ENCODE results near the gene TAB2. TPM values are rescaled to one million over a fixed set of nuclear protein-coding genes. Genes with fewer than 3 reads are reported as not detected.
"Not testable (repeated sequence)": the region's sequence is repeated elsewhere in the genome, so short reads cannot be mapped to it uniquely, and the experiment has no call there.

The TAB2 gene
- total RNA-seq, 1 experiment from 2014 or later = 55.6 TPM

DNA sequence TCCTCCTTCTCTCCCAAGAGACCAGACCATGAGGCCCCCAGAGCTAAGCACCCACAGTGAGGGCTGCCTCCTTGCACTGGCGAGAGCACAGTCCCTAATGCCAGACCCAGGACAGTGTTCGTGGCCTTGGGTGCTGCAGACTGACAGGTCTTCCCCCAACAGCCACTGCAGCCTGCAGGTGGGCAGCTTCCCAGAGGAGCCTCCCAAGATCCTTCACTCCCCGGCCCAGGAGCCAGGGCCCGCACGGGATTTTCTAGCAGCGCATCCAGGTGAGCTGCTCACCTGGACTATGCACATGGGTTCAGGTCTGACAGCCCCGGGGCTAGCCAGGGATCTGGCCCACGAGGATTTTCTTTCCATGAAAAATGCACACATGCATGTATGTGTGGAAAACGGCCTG lies 124.2 kb downstream of the TAB2 start:
- no peak overlapping the region for H3K27ac Mint-ChIP-seq
- CTCF ChIA-PET = interaction anchor here (3.2 kb wide), 1 partner anchor 10 kb away, joined by 23 read pairs; no protein-coding TSS in a partner anchor
- no peaks in the 10 kb centered on the region for H3K36me3 Mint-ChIP-seq
- POLR2A ChIA-PET = no interaction called here
- H3K4me3 Mint-ChIP-seq = no peak overlapping the region
- TF ChIP-seq SMAD3 (CRISPR knock-in tag; IDR thresholded peaks at IDR 0.05; ENCODE audit: borderline replicate concordance) (no peak), RORB (CRISPR knock-in tag; IDR thresholded peaks at IDR 0.05) (no peak), RELA (CRISPR knock-in tag; IDR thresholded peaks at IDR 0.05; ENCODE audit: borderline replicate concordance) (no peak)
- TF ChIP-seq, protein P1, sequence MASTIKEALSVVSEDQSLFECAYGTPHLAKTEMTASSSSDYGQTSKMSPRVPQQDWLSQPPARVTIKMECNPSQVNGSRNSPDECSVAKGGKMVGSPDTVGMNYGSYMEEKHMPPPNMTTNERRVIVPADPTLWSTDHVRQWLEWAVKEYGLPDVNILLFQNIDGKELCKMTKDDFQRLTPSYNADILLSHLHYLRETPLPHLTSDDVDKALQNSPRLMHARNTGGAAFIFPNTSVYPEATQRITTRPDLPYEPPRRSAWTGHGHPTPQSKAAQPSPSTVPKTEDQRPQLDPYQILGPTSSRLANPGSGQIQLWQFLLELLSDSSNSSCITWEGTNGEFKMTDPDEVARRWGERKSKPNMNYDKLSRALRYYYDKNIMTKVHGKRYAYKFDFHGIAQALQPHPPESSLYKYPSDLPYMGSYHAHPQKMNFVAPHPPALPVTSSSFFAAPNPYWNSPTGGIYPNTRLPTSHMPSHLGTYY (CRISPR knock-in tag; IDR thresholded peaks at IDR 0.05) = no peak
- TF ChIP-seq, protein P2, sequence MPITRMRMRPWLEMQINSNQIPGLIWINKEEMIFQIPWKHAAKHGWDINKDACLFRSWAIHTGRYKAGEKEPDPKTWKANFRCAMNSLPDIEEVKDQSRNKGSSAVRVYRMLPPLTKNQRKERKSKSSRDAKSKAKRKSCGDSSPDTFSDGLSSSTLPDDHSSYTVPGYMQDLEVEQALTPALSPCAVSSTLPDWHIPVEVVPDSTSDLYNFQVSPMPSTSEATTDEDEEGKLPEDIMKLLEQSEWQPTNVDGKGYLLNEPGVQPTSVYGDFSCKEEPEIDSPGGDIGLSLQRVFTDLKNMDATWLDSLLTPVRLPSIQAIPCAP (CRISPR knock-in tag; IDR thresholded peaks at IDR 0.05) = no peak
- TF ChIP-seq, protein P3, sequence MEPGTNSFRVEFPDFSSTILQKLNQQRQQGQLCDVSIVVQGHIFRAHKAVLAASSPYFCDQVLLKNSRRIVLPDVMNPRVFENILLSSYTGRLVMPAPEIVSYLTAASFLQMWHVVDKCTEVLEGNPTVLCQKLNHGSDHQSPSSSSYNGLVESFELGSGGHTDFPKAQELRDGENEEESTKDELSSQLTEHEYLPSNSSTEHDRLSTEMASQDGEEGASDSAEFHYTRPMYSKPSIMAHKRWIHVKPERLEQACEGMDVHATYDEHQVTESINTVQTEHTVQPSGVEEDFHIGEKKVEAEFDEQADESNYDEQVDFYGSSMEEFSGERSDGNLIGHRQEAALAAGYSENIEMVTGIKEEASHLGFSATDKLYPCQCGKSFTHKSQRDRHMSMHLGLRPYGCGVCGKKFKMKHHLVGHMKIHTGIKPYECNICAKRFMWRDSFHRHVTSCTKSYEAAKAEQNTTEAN (CRISPR knock-in tag; IDR thresholded peaks at IDR 0.05) = no peak
- TF ChIP-seq, protein P4, sequence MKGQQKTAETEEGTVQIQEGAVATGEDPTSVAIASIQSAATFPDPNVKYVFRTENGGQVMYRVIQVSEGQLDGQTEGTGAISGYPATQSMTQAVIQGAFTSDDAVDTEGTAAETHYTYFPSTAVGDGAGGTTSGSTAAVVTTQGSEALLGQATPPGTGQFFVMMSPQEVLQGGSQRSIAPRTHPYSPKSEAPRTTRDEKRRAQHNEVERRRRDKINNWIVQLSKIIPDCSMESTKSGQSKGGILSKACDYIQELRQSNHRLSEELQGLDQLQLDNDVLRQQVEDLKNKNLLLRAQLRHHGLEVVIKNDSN (CRISPR knock-in tag; IDR thresholded peaks at IDR 0.05) = no peak
- TF ChIP-seq, protein P5, sequence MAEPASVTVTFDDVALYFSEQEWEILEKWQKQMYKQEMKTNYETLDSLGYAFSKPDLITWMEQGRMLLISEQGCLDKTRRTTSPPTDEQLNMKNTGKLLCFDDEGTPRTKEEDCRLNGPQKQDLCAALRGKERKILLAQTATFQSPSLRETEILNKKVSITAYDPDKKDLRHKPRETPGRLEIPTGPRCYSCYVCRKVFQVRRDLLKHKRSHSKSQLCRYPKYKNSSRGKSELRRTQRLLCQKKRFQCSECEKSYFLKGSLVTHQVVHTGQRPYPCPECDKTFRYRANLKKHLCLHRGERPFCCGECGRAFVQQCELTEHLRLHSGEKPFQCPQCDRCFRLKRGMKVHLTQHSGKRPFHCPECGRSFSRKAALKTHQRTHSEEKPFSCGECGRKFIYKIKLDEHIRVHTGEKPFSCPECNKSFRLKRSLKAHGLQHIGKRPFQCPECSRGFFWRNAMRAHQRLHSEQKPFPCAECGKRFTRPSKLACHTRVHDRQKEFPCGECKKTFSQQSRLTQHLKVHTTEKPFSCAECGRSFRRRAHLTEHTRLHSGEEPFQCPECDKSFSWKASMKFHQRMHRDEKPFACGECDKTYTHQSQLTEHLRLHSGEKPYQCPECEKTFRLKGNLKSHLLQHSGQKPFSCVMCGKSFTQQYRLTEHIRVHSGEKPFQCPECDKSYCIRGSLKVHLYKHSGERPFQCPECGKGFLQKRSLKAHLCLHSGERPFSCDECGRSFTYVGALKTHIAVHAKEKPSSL (CRISPR knock-in tag; conservative IDR thresholded peaks at IDR 0.05) = no peak
- TF ChIP-seq, protein P6, sequence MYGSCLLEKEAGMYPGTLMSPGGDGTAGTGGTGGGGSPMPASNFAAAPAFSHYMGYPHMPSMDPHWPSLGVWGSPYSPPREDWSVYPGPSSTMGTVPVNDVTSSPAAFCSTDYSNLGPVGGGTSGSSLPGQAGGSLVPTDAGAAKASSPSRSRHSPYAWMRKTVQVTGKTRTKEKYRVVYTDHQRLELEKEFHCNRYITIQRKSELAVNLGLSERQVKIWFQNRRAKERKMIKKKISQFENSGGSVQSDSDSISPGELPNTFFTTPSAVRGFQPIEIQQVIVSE (CRISPR knock-in tag; IDR thresholded peaks at IDR 0.05; ENCODE audit: borderline replicate concordance) = no peak
- peaks cover 3% of the 10 kb centered on the region; the same call in 1 of the 2 replicates for H3K9me3 Mint-ChIP-seq
- no peak for ATAC-seq
- DNase-seq (ENCODE audit: low spot score) = no peak
- peaks cover 3% of the 10 kb centered on the region; the same call in 1 of the 2 replicates for H3K4me1 Mint-ChIP-seq
- no peaks in the 10 kb centered on the region for H3K27me3 Mint-ChIP-seq (ENCODE audit: low read depth)

DNA sequence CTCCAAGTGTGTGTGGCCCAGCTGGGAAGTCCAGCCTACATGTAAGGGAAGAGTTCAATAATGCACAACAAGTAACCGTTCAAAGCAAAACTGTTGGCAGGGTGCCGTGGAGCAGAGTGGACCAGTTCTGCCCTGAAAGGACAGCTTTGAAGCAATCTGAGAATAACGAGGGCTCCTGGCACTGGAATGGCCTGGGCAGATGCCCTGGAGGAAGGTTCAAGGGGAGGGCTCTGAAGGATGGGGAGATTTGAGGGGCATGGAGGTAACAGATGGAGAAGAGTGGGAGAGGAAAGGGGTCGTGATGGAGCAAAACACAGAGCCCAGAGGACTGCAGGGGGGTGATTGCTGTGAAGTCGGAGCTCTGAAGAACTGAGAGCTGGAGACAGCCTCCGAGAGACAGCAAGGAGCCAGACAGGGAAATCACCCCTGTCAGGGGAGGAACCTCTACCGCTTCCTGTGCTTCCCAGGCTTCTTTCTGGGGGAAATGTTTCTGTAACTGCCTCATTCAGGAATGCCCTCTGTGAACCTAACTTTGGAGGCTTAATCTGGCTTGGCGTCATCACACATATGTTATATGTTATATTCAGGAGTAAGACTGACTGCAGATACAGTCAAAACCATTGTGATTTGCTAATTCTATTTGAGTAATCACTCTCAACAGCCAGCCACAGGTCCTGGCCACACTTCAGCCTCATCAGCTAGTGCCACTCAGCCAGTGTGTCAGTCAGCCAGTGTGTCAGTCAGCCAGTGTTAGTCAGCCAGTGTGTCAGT lies 126.1 kb downstream of the TAB2 start:
- no peaks in the 10 kb centered on the region for H3K36me3 Mint-ChIP-seq

DNA sequence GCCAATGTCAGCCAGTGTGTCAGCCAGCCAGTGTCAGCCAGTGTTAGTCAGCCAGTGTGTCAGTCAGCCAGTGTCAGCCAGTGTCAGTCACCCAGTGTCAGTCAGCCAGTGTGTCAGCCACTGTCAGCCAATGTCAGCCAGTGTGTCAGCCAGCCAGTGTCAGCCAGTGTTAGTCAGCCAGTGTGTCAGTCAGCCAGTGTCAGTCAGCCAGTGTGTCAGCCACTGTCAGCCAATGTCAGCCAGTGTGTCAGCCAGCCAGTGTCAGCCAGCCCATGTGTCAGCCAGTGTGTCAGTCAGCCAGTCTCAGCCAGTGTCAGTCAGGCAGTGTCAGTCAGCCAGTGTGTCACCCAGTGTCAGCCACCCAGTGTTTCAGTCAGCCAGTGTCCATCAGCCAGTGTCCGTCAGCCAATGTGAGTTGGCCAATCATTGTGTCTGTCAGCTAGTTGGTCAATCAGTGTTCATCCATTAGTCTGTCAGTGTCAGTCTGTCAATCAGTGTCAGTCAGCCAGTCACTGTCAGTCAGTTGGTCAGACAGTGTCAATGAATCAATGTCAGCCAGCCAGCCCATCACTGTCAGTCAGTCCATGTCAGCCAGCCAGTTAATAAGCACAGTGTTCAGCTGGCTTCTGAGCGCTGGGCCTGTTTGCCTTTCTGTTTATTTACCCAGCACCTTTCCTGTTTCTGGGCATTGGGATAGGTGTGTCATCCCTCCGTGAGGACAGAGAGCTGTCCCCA lies 127.0 kb downstream of the TAB2 start:
- H3K9me3 Mint-ChIP-seq; H3K4me1 Mint-ChIP-seq; CTCF ChIA-PET; H3K4me3 Mint-ChIP-seq; H3K27me3 Mint-ChIP-seq (ENCODE audit: low read depth); H3K27ac Mint-ChIP-seq; DNase-seq (ENCODE audit: low spot score); H3K36me3 Mint-ChIP-seq; ATAC-seq; POLR2A ChIA-PET: not testable (repeated sequence)

More for the DNA sequence above, 126.1 kb downstream of the TAB2 start:
- H3K4me3 Mint-ChIP-seq = no peak overlapping the region
- H3K27ac Mint-ChIP-seq = no peak overlapping the region; the same call in 1 of the 2 replicates
- no peak for TF ChIP-seq NR2C2 (CRISPR knock-in tag; IDR thresholded peaks at IDR 0.05)
- TF ChIP-seq, protein P7, sequence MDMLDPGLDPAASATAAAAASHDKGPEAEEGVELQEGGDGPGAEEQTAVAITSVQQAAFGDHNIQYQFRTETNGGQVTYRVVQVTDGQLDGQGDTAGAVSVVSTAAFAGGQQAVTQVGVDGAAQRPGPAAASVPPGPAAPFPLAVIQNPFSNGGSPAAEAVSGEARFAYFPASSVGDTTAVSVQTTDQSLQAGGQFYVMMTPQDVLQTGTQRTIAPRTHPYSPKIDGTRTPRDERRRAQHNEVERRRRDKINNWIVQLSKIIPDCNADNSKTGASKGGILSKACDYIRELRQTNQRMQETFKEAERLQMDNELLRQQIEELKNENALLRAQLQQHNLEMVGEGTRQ (CRISPR knock-in tag; IDR thresholded peaks at IDR 0.05) = no peak
- TF ChIP-seq ZNF423 (CRISPR knock-in tag; IDR thresholded peaks at IDR 0.05) = no peak
- TF ChIP-seq OVOL2 (CRISPR knock-in tag; IDR thresholded peaks at IDR 0.05; ENCODE audit: borderline replicate concordance) = no peak
- CTCF ChIA-PET = interaction anchor here (3.2 kb wide), 1 partner anchor 12 kb away, joined by 23 read pairs; no protein-coding TSS in a partner anchor
- H3K4me1 Mint-ChIP-seq = peaks cover 3% of the 10 kb centered on the region; the same call in 1 of the 2 replicates
- H3K27me3 Mint-ChIP-seq (ENCODE audit: low read depth) = no peaks in the 10 kb centered on the region; the same call in 1 of the 2 replicates
- ATAC-seq (no peak), DNase-seq (ENCODE audit: low spot score) (no peak)
- H3K9me3 Mint-ChIP-seq = peaks cover 3% of the 10 kb centered on the region; the same call in 1 of the 2 replicates
- POLR2A ChIA-PET = no interaction called here

Data from WTC11 (cell line).